Activated CD8-positive, alpha-beta T cell treated with anti-CD3 and anti-CD28 coated beads, Interleukin-2, amount 10 ng/mL, durations not matched to agents 7 days and 5 days (primary cell): ENCODE results near the gene EOLA1. TPM values are rescaled to one million over a fixed set of nuclear protein-coding genes. Genes with fewer than 3 reads are reported as not detected.
"Not testable (repeated sequence)": the region's sequence is repeated elsewhere in the genome, so short reads cannot be mapped to it uniquely, and the experiment has no call there.

Experiments used
- ATAC-seq: fragments of 150-1000 bp; cut with Tn5 transposase; one replicate; pipeline ENCODE4 v1.10.0; 2021; ENCODE audit warnings: moderate library complexity
- CTCF ChIA-PET: fragments of 350-600 bp; sonication (Branson Sonifier 250); formaldehyde crosslinking; loops from one replicate; lab custom pipeline; 2021; ENCODE audit warnings: antibody characterized with exemption; lab: Charles Lee
- POLR2A ChIA-PET: fragments of 350-600 bp; sonication (Branson Sonifier 250); formaldehyde crosslinking; loops from one replicate; lab custom pipeline; 2021; ENCODE audit warnings: antibody characterized with exemption; lab: Charles Lee
- DNase-seq: peaks from one replicate; pipeline ENCODE4 v3.0.0-alpha.2; 2020
- H3K27ac Mint-ChIP-seq: one replicate; pipeline ENCODE4 v1.8.0; 2021; ENCODE audit warnings: mild to moderate bottlenecking, mixed read lengths
- H3K27me3 Mint-ChIP-seq: one replicate; pipeline ENCODE4 v1.8.0; 2021; ENCODE audit warnings: low read depth, mixed read lengths
- H3K36me3 Mint-ChIP-seq: one replicate; pipeline ENCODE4 v1.8.0; 2021; ENCODE audit warnings: low read depth, mixed read lengths
- H3K4me1 Mint-ChIP-seq: one replicate; pipeline ENCODE4 v1.8.0; 2021; ENCODE audit warnings: low read depth, mixed read lengths
- H3K4me3 Mint-ChIP-seq: one replicate; pipeline ENCODE4 v1.8.0; 2021; ENCODE audit warnings: mild to moderate bottlenecking, mixed read lengths
- H3K9me3 Mint-ChIP-seq: one replicate; pipeline ENCODE4 v1.8.0; 2022; ENCODE audit warnings: mixed read lengths; ENCODE audit not compliant: insufficient read depth
- total RNA-seq, 2 experiments: library from RNA; stranded (reverse); gene quantifications; one replicate each; pipeline ENCODE4 v1.2.3, GENCODE V29; 2021

Gene EOLA1
- total RNA-seq, 2 experiments from 2014 or later, result 45.2 to 46.5 TPM

DNA sequence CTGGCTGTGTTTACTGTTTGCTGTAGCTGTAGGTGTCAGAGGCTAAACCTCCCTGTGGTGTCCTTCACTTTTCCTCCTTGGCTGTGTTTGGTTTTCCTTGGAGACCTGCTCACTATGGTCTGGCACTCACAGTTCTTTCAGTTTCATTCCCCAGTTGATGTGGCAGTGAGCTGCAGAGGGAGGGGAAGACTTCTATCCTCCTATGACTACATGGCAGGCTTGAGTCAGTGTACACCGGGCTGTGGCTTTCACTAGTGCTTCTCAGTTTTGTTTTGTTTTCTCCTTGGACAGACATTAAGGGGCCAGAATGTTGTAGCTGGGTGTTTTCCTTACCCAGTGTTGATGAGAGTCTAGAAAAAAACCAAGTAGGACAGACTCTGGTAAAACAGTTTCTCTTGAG lies 32.6 kb downstream of the EOLA1 start:
- H3K4me1 Mint-ChIP-seq, result peaks cover 20% of the 10 kb centered on the region
- H3K9me3 Mint-ChIP-seq, DNase-seq, POLR2A ChIA-PET, CTCF ChIA-PET, H3K36me3 Mint-ChIP-seq, H3K27me3 Mint-ChIP-seq, H3K4me3 Mint-ChIP-seq, H3K27ac Mint-ChIP-seq: not testable (repeated sequence)
- ATAC-seq, result peak; percentile 92

DNA sequence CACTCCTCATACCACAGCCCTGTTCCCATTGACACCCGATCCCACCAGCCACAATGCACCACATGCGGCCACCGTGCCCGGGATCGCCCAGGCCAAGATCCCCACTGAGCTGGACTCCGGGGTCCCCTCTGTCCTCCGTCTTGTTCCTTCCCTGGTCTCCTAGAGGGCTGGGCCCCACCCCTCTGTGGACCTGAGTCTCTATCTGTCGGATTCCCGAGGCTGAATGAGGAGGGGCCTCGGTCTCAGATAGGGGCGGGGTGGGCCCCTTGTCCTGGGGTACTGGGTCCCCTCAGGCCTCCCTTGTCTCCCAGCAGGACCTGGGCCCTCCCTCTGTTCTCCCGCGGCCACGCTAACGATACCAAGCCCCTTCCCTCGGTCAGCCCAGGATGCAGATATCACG lies 44.8 kb downstream of the EOLA1 start:
- H3K4me1 Mint-ChIP-seq, ATAC-seq: not testable (repeated sequence)

DNA sequence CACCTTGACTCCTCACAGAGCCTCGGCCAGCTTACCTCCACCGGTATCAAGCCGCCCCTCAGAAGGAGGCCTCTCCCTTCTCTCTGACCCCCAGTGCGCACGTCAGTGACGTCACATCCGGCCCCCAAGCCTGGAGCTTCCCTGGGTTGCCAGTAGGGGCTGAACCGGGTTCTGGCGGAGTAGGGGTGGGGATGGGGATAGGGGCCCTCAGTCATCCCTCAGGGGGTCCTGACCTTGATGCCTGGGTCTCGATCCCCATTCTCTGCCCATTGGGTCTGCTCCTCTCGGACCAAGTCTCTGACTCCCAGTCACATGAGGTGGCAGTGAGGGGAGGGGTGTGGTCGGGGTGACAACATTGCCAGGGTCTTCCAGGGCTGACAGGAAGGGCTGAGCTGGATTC lies 46.5 kb downstream of the EOLA1 start, which contains the start of gene MAGEA9B:
MAGEA9B (minus strand) TSS at position 101 of the 400 bp plus-strand sequence. CDS start 4,280 bp downstream, outside the sequence.
- H3K4me3 Mint-ChIP-seq, ATAC-seq, H3K4me1 Mint-ChIP-seq, H3K36me3 Mint-ChIP-seq, H3K27ac Mint-ChIP-seq, H3K9me3 Mint-ChIP-seq, H3K27me3 Mint-ChIP-seq, CTCF ChIA-PET, POLR2A ChIA-PET, DNase-seq: not testable (repeated sequence)

More for the DNA sequence above, 44.8 kb downstream of the EOLA1 start:
- DNase-seq, H3K9me3 Mint-ChIP-seq, H3K36me3 Mint-ChIP-seq, POLR2A ChIA-PET, H3K27me3 Mint-ChIP-seq, CTCF ChIA-PET, H3K4me3 Mint-ChIP-seq, H3K27ac Mint-ChIP-seq: not testable (repeated sequence)

DNA sequence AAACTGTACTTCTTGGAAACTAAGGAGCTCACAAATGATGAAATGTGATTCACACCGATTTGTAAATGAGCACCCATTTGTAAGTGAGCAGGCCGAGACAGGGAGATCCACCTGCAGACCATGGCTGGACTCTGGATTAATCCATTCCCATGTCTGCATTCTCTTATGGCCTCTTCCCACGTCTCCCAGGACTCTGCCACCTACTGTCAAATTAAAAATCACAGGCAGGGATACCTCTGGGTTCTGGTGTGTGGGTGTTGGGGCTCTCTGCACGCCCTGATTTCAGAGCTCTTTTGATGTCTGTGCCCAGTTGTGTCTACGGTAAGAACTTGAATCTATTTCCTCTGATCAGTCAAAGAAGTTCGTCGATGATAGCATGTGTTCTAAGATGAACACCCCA lies 50.2 kb downstream of the EOLA1 start:
- H3K27ac Mint-ChIP-seq, CTCF ChIA-PET, H3K36me3 Mint-ChIP-seq, ATAC-seq, H3K9me3 Mint-ChIP-seq, POLR2A ChIA-PET, H3K4me3 Mint-ChIP-seq, DNase-seq, H3K4me1 Mint-ChIP-seq, H3K27me3 Mint-ChIP-seq: not testable (repeated sequence)

DNA sequence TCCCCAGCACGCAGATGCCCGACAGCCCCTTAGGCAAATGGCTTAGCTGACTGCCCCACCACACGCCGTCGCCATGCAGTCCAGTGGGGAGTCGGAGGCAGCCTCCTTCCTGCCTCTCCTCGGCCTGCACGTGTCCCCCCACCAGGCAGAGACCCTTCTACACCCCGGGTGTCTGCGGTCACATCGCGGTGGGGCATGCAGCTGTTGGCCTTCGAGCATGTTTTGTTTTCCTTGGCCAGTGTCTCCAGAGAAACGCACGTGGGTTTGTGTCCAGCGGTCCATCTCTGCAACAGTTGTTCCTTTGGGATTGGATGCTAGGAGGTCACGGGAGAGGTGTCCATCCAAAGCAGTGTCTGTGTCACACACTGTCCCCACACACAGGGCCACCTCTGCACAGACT lies 54.4 kb downstream of the EOLA1 start, which contains the start of gene HSFX2:
HSFX2 (minus strand) TSS at position 101 of the 400 bp plus-strand sequence. CDS start 614 bp downstream, outside the sequence.
- CTCF ChIA-PET, H3K27me3 Mint-ChIP-seq, H3K27ac Mint-ChIP-seq, DNase-seq, ATAC-seq, H3K4me1 Mint-ChIP-seq, H3K4me3 Mint-ChIP-seq, POLR2A ChIA-PET, H3K9me3 Mint-ChIP-seq, H3K36me3 Mint-ChIP-seq: not testable (repeated sequence)

DNA sequence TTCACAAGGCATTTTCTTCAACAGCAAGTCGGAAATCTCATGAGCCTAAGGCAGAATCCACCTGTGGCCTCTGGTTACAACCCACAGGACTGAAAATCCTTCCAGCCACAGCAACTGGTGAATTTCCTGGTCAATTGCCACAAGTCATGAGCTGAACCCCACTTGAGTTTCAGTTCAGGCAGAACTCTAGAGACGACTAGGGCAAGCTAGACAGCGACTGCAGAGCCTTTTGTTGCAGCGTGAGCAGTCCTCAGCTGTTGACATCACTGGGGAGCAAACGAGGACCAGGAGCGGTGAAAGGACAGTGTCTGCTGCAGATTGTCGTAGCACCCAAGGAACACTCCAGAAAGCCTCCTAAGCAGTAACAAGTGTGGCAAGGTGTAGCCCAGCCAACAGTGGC lies 55.1 kb downstream of the EOLA1 start:
- H3K27me3 Mint-ChIP-seq, ATAC-seq, H3K36me3 Mint-ChIP-seq, H3K4me3 Mint-ChIP-seq, DNase-seq, CTCF ChIA-PET, H3K4me1 Mint-ChIP-seq, POLR2A ChIA-PET, H3K9me3 Mint-ChIP-seq, H3K27ac Mint-ChIP-seq: not testable (repeated sequence)

Other genes starting within 250 kb of the EOLA1 start
- gene IDS, start 35.7 kb upstream of the EOLA1 start, total RNA-seq, result 10 to 100 TPM; 47.2 to 50.8 TPM
- gene HSFX3, start 8.9 kb downstream of the EOLA1 start, total RNA-seq, result not detected
- not detected for gene MAGEA9B, start 46.4 kb downstream of the EOLA1 start, total RNA-seq
- gene HSFX2, start 54.3 kb downstream of the EOLA1 start, total RNA-seq, result not detected
- gene TMEM185A, start 90.8 kb downstream of the EOLA1 start, total RNA-seq, result 10 to 100 TPM; 15.7 to 15.9 TPM
- not detected for gene MAGEA11, start 171.0 kb downstream of the EOLA1 start, total RNA-seq
- gene HSFX1, start 233.1 kb downstream of the EOLA1 start, total RNA-seq, result under 1 TPM; 0.78 to 0.90 TPM
- gene MAGEA9, start 240.9 kb downstream of the EOLA1 start, total RNA-seq, result not detected